H1 (cell line): ENCODE results near the gene FBLN2. TPM values are rescaled to one million over a fixed set of nuclear protein-coding genes. Genes with fewer than 3 reads are reported as not detected.

ENCODE experiments used
- GABPA ChIP-seq: IDR thresholded peaks from 2 replicates; pipeline ENCODE4 v1.6.1; 2011; ENCODE audit warnings: mild to moderate bottlenecking, low read length, moderate library complexity, borderline replicate concordance; ENCODE audit not compliant: insufficient read depth
- polyA plus RNA-seq, 7 experiments: library from polyadenylated mRNA; depleted of rRNA in 3 of 7; stranded (reverse) in 5 of 7; unstranded in 2 of 7; fragments of >200 nt in 5 of 7; fragments of 200-250 nt in 2 of 7; gene quantifications; 1 replicate in 5 of 7; 2 replicates in 1 of 7; 4 replicates in 1 of 7; pipeline versions ENCODE4 v1.2.1 to v1.2.3, GENCODE V29; 2011 to 2013; ENCODE audit warnings: missing spikeins in 2 of 7, mixed read lengths in 2 of 7
- total RNA-seq: library from RNA; stranded (reverse); fragmentation: NEBNext Ultra II Directional; extraction: Animal tissue kit (Norgen Biotek cat#: 25700); gene quantifications from 2 replicates; pipeline ENCODE4 v1.2.1, GENCODE V29; 2021
- TF ChIP-seq, protein P1 (sequence below): IDR thresholded peaks from 2 replicates; pipeline ENCODE4 v1.6.1; 2012; ENCODE audit warnings: inconsistent platforms

Gene FBLN2
- total and polyA plus RNA-seq, 2 of the 8 experiments (the other 6 are each of a cell fraction or from before 2014, with no cell fraction given), result 17.4 to 24.2 TPM

DNA sequence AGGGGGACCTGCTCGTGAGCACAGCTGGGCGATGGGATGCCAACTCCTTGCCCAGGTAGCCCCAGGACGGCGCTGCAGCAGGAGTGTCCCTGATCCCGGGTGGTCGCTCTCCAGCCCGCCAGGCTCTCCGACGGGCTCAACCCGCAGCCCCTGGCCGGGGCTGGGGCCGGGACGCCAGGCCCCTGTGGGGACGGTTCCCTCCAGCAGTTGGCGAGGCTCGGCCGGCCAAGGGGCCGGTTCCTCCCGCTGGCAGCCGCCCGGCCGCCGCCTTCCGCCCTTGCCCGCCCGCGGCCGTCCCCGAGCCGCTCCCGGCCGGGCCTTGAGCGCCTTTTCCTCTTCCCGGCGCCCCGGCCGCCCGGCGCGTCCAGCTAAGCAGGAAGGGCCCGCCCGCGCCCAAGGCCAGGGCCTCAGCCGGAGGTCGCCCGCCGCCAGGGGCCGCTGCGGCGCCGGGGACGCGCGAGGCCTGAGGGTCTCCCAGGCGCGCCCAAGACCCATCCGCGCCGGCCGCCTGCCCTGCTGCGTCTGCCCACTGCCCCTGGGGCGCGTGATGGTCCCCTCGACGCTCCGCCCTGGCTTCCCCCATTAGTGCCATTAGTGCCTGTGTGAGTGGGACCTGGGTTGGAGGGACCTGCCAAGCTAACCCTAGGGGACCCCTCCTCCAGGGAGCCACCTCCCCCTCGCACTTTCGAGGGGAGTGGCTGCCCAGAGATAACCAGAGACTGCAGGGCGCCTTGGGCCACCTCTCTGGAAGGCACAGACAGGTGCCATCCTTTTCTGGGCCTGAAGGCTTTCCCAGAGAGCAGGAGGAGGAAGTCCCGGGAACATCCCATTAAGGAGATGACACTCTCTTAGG, 106.4 kb downstream of the FBLN2 start (continued):
- TF ChIP-seq GABPA, result peak; percentile 83
- TF ChIP-seq, protein P1, sequence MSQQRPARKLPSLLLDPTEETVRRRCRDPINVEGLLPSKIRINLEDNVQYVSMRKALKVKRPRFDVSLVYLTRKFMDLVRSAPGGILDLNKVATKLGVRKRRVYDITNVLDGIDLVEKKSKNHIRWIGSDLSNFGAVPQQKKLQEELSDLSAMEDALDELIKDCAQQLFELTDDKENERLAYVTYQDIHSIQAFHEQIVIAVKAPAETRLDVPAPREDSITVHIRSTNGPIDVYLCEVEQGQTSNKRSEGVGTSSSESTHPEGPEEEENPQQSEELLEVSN, result peak; percentile 67
